Measurements from ENCODE around the gene FAM133A. TPM values are rescaled to one million over a fixed set of nuclear protein-coding genes. Genes with fewer than 3 reads are reported as not detected.

Gene FAM133A
- not detected for total RNA-seq

DNA sequence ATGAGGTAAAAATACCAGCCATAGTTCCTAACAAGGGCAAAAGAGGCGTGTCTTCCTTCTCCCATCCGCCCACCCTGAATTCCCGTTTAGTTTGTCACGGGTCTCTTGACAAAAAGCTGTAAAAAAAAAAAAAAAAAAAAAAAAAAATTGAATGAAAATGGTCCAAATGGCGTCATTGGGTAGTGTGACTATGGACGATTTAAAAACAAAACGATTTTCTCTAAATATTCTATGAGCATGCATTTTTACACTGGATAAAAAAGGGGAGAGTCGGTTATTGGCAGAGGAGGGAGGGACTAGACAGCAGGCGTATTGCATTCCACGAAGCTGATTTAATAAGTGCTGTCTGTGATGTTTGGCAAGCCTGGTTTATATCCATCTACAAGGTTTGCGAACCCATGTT is at the start of gene FAM133A:
Gene FAM133A, plus strand, starts transcription at position 338 of the 403 bp plus-strand sequence. CDS start 35,214 bp downstream, outside the sequence.
- H3K4me3 Mint-ChIP-seq: peak within 1 kb of the TSS; percentile 80
- no peak for ATAC-seq
- peaks cover 6 to 12% of the 10 kb centered on the region in 2 donors for H3K4me1 Mint-ChIP-seq (ENCODE audit: low read depth in 2 of 2)

DNA sequence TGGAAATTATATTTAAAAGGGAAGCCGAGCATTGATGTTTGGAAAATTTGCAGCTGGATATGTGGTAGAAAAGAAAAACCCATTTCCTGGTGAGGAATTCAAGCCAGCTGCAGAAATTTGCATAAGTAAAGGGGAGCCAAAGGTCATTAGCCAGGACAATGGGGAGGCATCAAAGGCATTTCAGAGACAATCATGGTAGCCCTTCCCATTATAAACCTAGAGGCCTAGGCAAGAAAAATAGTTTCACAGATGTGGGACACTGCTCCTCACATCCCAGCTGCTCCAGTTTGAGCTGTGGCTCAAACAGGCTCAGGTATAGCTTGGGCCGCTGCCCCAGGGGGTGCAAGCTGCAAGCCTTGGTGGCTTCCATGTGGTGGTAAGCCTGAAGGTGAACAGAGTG is 36.4 kb upstream of the FAM133A start:
- H3K4me3 Mint-ChIP-seq: no peak overlapping the region
- H3K27ac Mint-ChIP-seq: no peak overlapping the region
- H3K4me1 Mint-ChIP-seq (ENCODE audit: low read depth in 2 of 2): no peaks in the 10 kb centered on the region
- H3K27me3 Mint-ChIP-seq: no peaks in the 10 kb centered on the region
- H3K9me3 Mint-ChIP-seq: peaks cover 3% of the 10 kb centered on the region
- ATAC-seq: no peak
- no peak for DNase-seq (ENCODE audit: low spot score)
- H3K36me3 Mint-ChIP-seq: no peaks in the 10 kb centered on the region

More for the DNA sequence above, at the start of gene FAM133A:
- Mint-ChIP-seq H3K27ac (peak within 1 kb of the TSS in 1 of 2 donors; percentile 23), H3K27me3 (peaks cover 0 to 12% of the 10 kb centered on the region in 2 donors), H3K36me3 (no peaks in the 10 kb centered on the region), H3K9me3 (no peaks in the 10 kb centered on the region)
- DNase-seq (ENCODE audit: low spot score): no peak

DNA sequence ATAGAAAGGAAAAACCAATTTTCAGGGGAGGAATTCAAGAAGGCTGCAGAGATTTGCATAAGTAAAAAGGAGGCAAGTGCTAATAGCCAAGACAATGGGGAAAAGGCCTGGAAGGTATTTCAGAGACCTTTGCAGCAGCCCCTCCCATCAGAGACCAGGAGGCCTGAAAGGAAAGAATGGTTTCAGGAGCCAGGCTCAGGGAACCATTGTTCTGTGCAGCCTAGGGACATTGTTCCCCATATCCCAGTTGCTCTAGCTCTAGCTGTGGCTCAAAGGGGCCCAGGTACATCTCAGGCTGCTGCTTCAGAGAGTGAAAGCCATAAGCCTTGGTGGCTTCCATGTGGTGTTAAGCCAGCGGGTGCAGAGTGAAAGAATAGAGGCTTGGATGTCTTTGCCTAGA is 24.6 kb upstream of the FAM133A start:
- DNase-seq (ENCODE audit: low spot score): no peak
- Mint-ChIP-seq H3K4me1 (ENCODE audit: low read depth in 2 of 2) (no peaks in the 10 kb centered on the region), H3K4me3 (no peak overlapping the region), H3K27ac (no peak overlapping the region), H3K9me3 (peaks cover 4% of the 10 kb centered on the region), H3K27me3 (no peaks in the 10 kb centered on the region), H3K36me3 (no peaks in the 10 kb centered on the region)
- no peak for ATAC-seq

DNA sequence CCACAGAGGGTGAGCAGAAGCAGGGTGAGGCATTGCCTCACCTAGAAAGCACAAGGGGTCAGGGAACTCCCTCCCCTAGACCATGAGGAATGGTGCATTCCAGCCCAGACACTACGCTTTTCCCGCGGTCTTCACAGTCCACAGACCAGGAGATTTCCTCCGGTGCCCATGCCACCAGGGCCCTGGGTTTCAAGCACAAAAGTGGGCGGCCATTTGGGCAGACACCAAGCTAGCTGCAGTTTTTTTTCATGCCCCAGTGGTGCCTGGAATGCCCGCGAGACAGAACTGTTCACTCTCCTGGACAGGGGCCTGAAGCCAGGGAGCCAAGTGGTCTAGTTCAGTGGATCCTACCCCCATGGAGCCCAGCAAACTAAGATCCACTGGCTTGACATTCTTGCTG is 13.4 kb upstream of the FAM133A start:
- no peak for DNase-seq (ENCODE audit: low spot score)
- peaks cover 5% of the 10 kb centered on the region for H3K9me3 Mint-ChIP-seq
- no peak for ATAC-seq
- peaks cover 0 to 7% of the 10 kb centered on the region in 2 donors for H3K27me3 Mint-ChIP-seq
- no peaks in the 10 kb centered on the region for H3K4me1 Mint-ChIP-seq (ENCODE audit: low read depth in 2 of 2)
- no peak overlapping the region for H3K27ac Mint-ChIP-seq
- no peak overlapping the region for H3K4me3 Mint-ChIP-seq
- no peaks in the 10 kb centered on the region for H3K36me3 Mint-ChIP-seq

DNA sequence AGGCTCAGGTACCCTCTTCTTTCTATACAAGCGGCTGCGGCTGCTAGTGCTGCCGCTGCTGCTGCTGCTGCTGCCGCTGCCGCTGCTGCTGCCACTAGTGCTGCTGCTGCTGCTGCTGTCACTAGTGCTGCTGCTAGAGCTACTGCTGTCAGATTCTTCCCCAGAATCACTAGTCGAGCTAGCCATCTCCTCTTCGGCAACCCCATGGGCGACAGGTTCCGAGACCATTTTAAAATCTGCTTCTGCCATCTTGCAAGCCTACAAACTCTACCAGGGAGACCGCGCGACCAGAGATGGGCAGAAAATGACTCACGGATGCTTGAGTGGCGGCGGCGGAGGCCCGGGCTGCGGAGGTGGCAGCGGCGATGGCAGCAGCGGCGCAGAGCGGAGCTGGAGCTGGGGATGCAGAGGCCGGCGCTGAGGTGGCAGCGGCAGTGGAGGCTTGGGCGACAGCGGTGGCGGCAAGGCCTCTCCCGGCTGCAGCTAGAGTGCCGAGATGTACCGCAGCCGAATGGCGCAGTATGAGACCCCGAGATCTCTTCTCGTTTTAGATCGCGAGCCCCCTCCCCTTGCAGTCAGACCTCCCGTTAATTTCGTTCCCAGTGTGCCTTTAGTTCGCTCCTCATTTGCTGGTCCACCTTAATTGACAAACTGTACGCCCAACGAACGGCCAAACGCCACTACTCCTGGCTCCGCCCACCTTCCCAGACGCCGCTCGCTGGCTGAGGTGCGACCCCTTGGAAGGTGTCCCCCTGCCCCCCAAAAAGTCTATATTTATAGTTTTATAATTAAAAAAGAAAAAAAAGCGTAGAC is 744 bp upstream of the FAM133A start, which contains the start of gene NAP1L3:
Gene NAP1L3, minus strand, starts transcription at position 523 of the 813 bp plus-strand sequence. Its CDS starts 274 bp downstream, at position 249.
- DNase-seq (ENCODE audit: low spot score) (no peak), ATAC-seq (peak; percentile 81 to 89)
- peaks cover 0 to 14% of the 10 kb centered on the region in 2 donors for H3K27me3 Mint-ChIP-seq
- peak within 1 kb of the TSS in 1 of 2 donors; percentile 23 for H3K27ac Mint-ChIP-seq
- H3K4me1 Mint-ChIP-seq (ENCODE audit: low read depth in 2 of 2): peaks cover 6 to 12% of the 10 kb centered on the region in 2 donors
- peak within 1 kb of the TSS; percentile 80 for H3K4me3 Mint-ChIP-seq
- H3K36me3 Mint-ChIP-seq: no peaks in the 10 kb centered on the region
- H3K9me3 Mint-ChIP-seq: no peaks in the 10 kb centered on the region

DNA sequence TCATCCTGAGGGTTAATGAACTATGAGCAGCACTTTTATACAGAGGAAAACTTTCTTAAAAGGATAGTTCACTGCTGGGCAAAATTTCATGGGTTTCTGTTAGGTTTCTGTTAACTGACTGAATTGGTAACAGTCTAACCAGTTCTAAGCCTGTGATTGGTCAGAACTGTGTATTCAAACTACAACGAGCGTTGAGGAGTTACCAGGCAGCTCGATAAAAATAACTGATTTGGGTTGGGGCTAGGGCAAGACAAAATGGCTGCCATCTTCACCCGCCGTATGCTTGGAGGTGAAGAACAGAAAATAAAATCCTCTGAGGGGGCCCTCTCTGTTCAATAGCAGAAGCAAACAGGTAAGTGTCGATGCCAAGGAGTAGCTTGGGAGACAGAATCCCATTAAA is 22.0 kb downstream of the FAM133A start:
- DNase-seq (ENCODE audit: low spot score) (no peak), ATAC-seq (no peak)
- Mint-ChIP-seq H3K9me3 (no peaks in the 10 kb centered on the region), H3K27ac (no peak overlapping the region), H3K4me1 (ENCODE audit: low read depth in 2 of 2) (no peaks in the 10 kb centered on the region), H3K27me3 (no peaks in the 10 kb centered on the region), H3K36me3 (no peaks in the 10 kb centered on the region), H3K4me3 (no peak overlapping the region)

DNA sequence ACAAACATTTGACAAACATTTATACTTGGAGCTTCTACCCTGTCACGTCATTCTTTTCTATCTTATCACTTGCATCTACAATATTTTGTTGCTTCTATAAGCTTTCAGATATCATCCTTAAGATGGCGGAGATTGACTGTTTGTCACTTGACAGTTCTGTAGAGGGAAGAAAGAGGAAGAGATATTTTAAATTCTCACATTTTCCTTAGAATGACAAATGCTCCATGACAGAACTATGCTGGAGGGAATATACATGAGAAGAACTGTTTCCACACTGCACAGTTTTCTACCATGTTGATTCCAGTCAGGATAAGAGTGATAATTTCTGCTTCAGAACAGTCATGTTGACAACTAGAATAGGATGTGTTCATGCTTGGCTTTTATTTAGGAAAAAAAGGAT is 29.7 kb downstream of the FAM133A start:
- Mint-ChIP-seq H3K27ac (no peak overlapping the region), H3K27me3 (peaks cover 0 to 2% of the 10 kb centered on the region in 2 donors), H3K36me3 (no peaks in the 10 kb centered on the region), H3K9me3 (peaks cover 6% of the 10 kb centered on the region), H3K4me3 (no peak overlapping the region), H3K4me1 (ENCODE audit: low read depth in 2 of 2) (no peaks in the 10 kb centered on the region)
- DNase-seq (ENCODE audit: low spot score) (no peak), ATAC-seq (no peak)

DNA sequence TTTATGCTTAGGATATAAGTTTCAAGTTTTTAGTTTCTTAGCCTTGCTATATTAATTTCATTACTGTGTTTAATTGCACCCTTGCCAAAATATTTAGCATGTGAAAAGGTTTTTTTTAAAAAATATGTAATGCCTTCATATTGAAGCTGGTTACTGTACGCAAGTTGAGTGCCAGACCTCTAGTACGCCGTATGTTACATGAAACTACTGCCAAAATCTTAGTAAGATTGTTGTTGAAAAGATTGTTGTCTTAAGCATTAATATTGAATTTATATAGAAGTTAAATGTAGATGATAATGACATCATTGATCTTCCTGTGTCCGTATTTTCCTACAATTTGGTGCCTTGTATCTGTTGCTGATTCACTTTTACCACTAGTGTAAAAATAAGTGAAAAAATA is 37.1 kb downstream of the FAM133A start:
- DNase-seq (ENCODE audit: low spot score) (no peak), ATAC-seq (no peak)
- Mint-ChIP-seq H3K27me3 (no peaks in the 10 kb centered on the region), H3K9me3 (peaks cover 3% of the 10 kb centered on the region), H3K36me3 (no peaks in the 10 kb centered on the region), H3K4me1 (ENCODE audit: low read depth in 2 of 2) (no peaks in the 10 kb centered on the region), H3K27ac (no peak overlapping the region), H3K4me3 (no peak overlapping the region)

DNA sequence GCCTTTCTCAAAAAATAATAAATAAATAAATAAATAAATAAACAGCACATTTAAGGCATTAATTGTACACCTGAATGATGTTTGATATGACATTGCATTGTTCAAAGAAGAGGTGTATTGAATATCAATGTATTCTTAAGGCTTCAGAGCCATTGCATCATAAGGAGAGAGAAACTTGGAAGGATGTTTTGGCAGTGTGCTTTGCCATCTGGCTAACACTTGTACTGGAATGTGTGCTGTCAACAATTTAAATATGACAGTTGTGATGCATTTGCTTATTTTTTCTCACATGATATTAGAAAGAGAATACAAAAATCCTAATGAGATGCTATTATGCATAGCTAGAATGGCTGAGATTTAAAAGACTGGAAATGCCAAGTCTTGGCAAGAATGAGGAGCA is 67.8 kb downstream of the FAM133A start:
- Mint-ChIP-seq H3K9me3 (no peaks in the 10 kb centered on the region), H3K27ac (no peak overlapping the region), H3K4me3 (no peak overlapping the region), H3K36me3 (no peaks in the 10 kb centered on the region), H3K4me1 (ENCODE audit: low read depth in 2 of 2) (no peaks in the 10 kb centered on the region), H3K27me3 (no peaks in the 10 kb centered on the region)
- ATAC-seq: no peak
- DNase-seq (ENCODE audit: low spot score): no peak

DNA sequence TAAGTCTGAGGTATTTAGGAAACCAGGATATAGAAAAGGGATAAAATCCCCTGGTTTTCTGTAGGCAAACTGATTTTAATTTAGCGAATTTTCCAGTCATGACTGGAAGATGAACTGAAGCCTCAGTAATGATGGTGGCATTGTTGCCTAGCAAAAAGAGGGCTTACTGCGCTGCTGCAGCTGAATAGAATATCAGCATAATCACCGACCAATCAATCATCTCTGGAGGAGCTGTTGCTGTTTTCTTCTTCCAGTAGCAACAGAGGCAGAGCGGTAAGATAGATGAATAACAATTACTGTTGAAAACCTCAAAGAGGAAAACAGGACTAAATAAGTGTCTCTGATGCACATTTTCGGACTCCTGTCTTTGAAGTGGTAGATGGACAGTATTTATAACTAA is 86.2 kb downstream of the FAM133A start:
- Mint-ChIP-seq H3K27ac (no peak overlapping the region), H3K4me1 (ENCODE audit: low read depth in 2 of 2) (no peaks in the 10 kb centered on the region)

More for the DNA sequence above, 86.2 kb downstream of the FAM133A start:
- Mint-ChIP-seq H3K36me3 (no peaks in the 10 kb centered on the region), H3K9me3 (no peaks in the 10 kb centered on the region), H3K4me3 (no peak overlapping the region), H3K27me3 (no peaks in the 10 kb centered on the region)
- DNase-seq (ENCODE audit: low spot score) (no peak), ATAC-seq (no peak)

Other genes starting within 250 kb of the FAM133A start
- gene NAP1L3, start 628 bp upstream of the FAM133A start, total RNA-seq: under 1 TPM; 0.48 to 0.64 TPM